Choroid plexus epithelial cell (primary cell): ENCODE measurements around the gene TTC29.

ENCODE experiments used
- DNase-seq: peaks from one replicate; pipeline ENCODE4 v3.0.0-alpha.2; 2010; ENCODE audit warnings: low read depth
- H3K4me3 ChIP-seq: 2 replicates; pipeline ENCODE4 v1.5.1; 2011; ENCODE audit warnings: low read depth, mild to moderate bottlenecking, control low read depth, low read length, moderate library complexity
- CTCF ChIP-seq: conservative IDR thresholded peaks from 2 replicates; pipeline ENCODE4 v1.5.1; 2011; ENCODE audit warnings: low read depth, mild to moderate bottlenecking, control low read depth, inconsistent platforms, low read length, moderate library complexity

The TTC29 gene

GRCh38 chr4:146883070-146883469 lies 62.6 kb downstream of the TTC29 start:
- no peak for TF ChIP-seq CTCF
- no peak overlapping the region for H3K4me3 ChIP-seq
- no peak for DNase-seq

- no peak overlapping the region for H3K4me3 ChIP-seq
- TF ChIP-seq CTCF: no peak
- no peak for DNase-seq
Observed at GRCh38 chr4:146857298-146857697, 88.4 kb downstream of the TTC29 start.

- H3K4me3 ChIP-seq: no peak overlapping the region
- no peak for TF ChIP-seq CTCF
- DNase-seq: no peak
Observed at GRCh38 chr4:146855761-146856160, 89.9 kb downstream of the TTC29 start.

- no peak for TF ChIP-seq CTCF
- DNase-seq: no peak
- no peak overlapping the region for H3K4me3 ChIP-seq
Observed at GRCh38 chr4:146852360-146852759, 93.3 kb downstream of the TTC29 start.

GRCh38 chr4:146847345-146847744 lies 98.3 kb downstream of the TTC29 start:
- TF ChIP-seq CTCF: no peak

GRCh38 chr4:146846882-146847281 lies 98.8 kb downstream of the TTC29 start:
- no peak for TF ChIP-seq CTCF
- no peak overlapping the region for H3K4me3 ChIP-seq
- DNase-seq: no peak

More at GRCh38 chr4:146847345-146847744, 98.3 kb downstream of the TTC29 start:
- no peak overlapping the region for H3K4me3 ChIP-seq
- DNase-seq: no peak

- no peak for TF ChIP-seq CTCF
- no peak overlapping the region for H3K4me3 ChIP-seq
- DNase-seq: no peak
Observed at GRCh38 chr4:146844761-146845160, 100.9 kb downstream of the TTC29 start.
